HG03558 (cell line): ENCODE data around the gene C1QTNF5.

Experiments used
- ATAC-seq: cut with Tn5 transposase; IDR thresholded peaks from one replicate; pipeline ENCODE4 v1.9.1; 2021; ENCODE audit warnings: moderate number of reproducible peaks; ENCODE audit not compliant: unreplicated experiment; ENCODE audit errors: extremely low read depth

The C1QTNF5 gene

DNA sequence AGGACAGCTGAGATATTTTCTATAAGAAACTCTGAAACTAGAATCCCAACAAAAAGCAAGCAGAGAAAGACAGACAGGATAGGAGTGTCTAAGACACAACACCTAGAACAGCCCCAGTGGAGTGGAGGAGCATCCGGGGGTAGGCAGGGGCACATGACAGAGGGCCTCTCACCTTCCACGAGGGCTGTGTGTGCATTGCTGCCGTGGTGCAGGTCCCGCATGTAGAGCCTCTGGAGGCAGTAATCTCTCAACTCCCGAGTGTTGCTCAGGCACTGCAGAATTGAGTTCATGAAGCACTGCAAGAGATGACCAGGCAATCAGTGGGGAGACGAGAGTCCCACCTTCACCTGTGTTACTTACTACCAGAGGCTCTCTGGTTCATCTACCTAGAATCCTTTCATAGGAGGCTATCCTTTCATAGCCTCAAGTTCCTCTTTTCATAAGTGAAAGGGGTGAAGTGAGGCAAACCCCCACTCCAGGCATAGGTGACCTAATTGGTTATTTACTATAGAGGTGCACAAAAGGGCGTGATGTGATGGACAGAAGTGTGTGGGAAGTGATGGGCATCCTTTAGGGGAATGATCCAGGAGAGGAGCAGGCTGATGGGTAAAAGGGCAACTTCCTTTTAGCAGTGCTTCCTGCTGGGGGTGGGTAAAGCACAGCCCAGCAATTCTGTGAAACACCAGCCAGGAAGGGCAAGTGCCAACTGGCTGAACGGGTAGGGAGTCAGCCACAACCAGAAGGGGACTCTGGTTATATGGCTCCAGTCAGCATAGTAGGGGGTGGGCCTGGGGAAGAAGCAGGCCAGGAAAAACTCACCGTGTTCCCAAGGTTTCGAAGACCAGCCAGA, 18.9 kb upstream of the C1QTNF5 start:
- no peak for ATAC-seq

DNA sequence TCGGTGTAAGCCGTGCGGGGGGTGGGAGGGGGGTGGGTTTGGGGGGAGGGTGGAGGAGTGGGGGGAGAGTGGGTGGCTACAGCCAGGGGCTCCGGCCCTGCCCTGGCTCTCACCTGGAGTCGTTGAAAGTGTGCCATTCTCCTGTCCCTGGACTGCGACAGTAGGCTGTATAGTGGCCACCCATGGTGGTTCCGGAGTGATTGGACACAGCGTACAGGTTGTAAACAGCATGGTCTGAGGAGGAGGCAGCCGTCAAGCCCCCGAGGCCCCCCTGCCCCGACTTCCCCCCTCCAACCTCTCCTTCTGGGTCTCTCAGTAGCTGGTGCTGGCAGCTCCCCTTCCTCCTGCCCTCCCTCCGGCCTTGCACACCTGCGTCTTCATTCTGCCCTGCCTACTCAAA, 16.4 kb upstream of the C1QTNF5 start:
- no peak for ATAC-seq

DNA sequence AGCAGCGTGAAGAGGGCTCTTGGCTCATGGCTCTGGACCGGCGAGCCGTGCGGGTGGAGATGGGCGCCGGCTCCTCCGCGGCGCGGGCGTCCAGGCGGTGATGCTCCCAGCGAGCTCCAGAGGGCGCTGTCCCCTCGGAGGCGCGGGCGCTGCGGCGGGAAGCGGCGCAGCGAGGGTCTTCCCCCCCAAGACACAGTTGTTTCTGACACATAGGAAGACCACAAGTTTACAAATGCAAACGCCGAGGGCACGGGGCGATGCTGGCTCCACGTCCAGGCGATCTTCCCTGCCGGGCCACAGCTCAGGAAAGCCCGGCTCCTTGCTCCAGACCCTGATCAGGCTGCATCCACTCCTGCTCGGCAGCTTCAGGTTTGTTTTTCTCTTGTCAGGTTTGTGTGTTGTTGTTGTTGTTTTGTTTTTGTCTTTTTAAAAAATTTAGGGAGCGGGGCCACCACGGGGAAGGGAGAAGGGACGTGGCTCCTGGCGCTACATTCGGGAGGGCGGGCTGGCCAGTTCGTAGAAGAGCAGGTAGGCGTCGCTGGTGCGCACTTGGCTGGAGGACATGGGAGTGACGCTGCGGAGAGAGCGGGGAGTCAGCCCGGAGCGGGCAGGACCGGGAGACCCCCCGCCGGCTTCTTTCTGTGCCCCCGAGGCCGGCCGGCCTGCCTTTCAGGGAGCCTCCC, 15.8 kb upstream of the C1QTNF5 start:
- ATAC-seq = no peak

DNA sequence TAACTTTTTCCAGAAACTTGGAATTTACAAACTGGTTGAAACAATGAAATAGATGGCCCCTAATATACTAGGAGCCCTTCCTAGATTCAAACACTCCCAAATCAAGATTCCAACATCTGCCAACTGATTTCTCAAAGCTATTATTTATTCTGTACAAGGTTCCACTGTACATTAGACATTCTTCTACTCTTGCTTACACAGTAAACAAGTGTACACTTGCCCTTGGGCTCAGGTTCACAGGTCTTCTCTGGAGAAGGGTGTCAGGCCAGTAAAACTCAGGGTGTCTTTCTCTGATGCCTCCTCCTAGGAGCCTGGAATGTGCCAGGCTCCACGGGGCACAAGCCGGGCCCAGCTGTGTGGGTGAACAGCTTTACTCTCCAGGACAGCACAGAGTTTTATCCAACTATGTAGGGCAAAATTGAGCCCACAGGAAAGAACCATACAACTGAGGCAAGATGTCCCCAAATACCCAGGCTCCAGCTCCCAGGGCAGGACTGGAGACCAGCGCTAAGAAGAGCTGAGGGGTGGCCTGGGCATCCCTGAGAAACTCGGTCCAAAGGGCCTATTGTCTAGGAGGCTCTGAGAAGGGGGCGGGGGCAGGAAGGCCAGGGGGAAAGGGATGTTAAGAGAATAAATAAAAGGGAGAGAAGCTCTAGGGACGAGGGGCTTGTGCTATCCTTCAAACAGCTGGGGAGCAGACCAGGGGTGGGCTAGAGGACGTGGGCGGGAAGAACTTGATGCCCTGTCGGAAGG, 14.6 kb upstream of the C1QTNF5 start:
- ATAC-seq = no peak

DNA sequence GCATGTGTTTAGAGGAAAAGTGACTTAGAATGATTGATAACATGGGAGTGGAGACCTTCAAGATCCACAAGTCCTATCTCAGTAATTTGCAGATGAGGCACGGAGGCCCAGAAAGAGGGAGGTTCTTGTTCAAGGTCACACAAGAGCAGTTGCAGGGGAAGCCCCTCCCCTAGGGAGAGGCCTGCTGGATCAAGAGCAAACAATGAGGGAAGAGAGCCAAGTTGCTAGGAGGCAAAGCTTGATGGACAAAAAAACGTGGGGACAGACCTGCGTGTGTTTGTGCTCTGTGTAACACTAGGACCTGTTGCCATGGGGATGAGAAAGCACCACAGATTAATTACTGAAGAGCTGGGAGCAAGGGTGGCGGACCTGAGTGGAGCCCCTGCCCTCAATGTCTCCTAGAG, 12.2 kb upstream of the C1QTNF5 start:
- no peak for ATAC-seq

DNA sequence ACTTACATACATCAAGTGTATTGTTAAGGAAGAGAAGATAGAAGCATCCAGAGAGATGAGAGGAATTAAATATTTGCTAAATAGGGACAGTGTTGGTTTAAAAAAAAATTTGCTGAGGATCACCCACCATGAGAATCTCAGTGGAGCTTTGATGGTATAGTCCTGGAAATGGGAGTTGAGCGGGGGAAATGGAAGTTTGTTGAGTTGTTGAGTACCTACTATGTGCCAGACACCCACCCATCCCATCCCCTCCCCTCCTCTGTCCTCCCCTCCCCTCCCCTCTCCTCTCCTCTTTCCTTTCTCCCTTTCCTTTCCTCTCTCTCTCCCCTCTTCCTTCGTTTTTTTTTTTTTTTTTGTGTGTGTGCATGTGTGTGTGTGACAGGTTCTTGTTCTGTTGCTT, 10.5 kb upstream of the C1QTNF5 start:
- ATAC-seq = no peak

DNA sequence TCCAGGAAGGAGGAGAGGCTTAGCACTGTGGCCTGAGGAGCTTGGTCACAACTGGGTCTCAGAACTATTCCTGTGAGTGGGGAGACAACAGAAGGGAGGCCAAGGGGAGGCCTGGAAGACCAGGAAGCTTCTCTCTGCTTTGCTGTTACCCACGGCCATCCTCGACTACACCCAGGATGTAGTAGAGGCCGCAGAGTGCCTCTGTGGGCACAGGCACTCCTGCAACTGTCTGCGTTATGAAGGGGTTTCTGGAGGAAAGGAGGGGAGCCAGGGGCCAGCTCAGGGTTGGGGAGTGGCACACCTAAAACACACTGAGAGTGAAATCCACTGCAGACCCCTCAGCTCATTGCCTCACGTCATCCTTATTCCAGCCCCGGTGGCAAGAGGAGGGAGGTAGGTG, 9.6 kb upstream of the C1QTNF5 start:
- no peak for ATAC-seq

DNA sequence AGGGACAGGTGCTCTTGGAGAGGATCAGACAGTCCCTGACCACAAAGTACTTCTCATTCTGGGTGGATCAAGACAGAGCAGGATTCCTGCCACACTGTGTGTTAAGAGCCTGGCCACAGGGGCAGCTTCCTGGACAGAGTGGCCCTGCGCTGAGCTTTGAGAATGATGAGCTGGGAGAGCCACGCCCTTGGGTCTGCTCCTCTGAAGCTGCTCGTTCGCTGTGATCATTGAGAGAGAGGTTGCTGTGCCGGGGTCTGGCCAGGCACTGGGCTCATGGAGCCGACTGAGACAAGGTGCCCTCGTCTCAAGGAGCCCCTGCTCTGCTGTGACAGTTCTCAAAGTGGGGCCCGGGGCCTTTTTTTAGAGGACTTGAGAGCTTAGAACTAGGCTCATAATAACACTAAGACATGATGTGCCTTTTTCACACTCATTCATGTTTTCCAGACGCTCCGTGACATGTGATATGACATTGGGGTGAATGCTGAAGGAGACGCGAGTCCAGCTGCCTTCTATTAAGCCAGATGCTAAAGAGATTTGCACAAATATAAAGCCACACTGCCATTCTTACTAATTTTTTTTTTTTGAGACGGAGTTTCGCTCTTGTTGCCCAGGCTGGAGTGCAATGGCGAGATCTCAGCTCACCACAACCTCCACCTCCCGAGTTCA, 7.4 kb upstream of the C1QTNF5 start:
- no peak for ATAC-seq

DNA sequence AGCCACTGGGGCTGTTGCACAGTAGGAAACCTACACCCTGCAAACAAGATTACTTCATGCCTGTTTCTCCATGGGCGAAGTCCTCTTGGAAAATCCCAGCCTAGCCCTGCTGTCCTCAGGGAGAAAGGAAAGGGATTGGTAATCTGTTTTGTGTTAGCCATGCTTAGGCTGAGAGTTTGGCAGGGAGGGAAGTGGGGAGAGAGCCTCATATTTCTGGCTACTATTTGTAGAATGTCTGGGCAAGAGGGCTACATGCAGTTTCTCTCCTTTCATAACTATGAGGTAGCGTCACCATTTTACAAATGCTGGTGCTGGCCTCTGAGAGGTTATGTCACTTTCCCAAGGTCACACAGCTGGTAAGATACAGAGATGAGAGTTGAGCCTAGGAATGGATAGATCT, 6.6 kb upstream of the C1QTNF5 start:
- no peak for ATAC-seq

DNA sequence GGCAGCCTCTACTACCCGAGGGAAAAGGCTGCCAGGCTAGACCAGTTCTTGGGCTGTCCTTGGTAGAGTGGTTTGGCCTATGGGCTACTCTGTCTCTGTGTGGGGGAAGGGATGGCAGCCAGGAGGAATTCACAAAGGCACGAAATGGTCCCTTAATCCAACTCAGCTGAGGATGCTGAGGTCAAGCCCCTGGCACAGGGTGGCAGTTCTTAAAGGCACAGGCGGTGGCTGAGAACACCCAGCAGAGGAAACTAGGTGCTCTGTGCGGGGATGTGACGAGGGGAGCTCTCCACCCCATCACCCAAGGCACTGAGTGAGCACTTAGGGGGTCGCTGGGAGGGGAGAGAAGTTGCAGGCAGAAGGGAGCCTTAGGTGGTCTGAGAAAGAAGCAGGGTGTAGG, 5.9 kb upstream of the C1QTNF5 start, which contains the start of gene MFRP:
Gene MFRP, minus strand, starts transcription at position 101 of the 400 bp plus-strand sequence. CDS start 192 bp downstream, outside the sequence.
- ATAC-seq = no peak

DNA sequence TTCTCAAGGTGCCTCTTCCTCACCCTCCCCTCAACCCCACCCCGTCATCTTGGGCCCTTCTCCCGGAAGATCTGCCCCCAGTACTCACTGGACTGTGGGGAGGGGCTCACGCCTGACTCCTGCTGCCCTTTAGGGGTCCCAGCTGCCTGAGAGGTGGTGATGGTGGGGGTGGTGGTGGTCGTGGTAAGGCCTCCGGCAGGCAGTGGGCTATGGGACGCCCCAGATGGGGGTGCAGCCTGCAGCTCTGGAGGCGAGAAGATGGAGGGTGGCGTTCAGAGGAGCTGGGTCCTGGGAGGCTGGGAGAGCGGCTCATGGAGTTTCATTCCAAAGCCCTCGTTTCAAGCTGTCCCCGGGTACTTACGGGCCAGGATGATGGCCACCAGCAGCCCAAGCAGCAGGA, 5.0 kb upstream of the C1QTNF5 start:
- no peak for ATAC-seq

DNA sequence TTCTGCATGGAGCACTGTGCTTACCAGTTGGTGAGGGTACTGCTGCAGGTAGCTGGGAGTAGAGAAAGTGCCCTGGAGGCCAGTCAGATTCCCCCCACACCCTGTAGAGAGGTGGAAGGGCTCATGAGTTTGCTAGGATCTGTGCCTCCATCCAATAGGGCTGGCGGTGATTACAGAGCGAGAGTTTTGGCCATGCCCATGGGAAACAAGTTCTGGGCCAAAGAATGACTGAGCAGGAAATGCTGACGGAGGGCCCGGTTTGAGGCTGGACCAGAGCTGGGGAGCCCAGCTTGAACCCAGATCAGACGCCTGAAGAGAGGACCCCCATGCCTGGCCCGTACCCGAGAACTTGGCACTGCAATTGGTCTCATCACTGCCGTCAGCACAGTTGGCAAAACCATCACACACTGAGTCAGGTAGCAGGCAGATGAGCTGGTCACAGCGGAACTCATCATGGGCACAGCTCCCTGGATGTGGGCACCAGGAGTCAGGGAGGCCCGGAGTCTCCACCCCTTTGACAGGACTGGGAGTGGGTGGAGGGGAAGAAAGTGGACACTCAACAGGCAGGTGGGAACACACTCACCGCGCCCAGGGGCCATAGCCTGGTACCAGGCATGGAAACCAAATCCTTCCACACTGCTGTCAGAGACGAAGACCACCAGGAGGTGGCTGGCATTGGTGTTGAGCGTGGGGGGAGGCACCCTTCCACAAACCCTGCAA, 3.8 kb upstream of the C1QTNF5 start:
- no peak for ATAC-seq

DNA sequence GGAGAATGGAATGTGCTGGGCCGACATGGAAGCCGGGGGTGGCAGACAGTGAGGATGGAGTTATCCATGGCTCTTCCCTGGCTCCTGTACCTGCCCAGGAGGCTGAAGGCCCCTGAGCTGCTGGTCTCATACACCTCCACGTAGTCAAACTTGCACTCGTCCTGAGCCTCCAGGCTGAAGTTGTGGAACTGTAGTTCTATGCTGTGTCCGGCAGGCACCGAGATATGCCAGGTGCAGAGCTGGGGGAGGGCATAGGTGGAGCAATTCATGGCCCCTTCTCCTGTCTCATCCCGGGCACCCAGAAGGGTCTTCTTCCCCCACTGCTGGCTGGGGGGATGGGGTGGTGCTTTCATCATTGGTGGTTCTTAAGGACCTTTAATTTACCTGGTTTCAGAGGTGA, 3.0 kb upstream of the C1QTNF5 start:
- ATAC-seq = no peak

DNA sequence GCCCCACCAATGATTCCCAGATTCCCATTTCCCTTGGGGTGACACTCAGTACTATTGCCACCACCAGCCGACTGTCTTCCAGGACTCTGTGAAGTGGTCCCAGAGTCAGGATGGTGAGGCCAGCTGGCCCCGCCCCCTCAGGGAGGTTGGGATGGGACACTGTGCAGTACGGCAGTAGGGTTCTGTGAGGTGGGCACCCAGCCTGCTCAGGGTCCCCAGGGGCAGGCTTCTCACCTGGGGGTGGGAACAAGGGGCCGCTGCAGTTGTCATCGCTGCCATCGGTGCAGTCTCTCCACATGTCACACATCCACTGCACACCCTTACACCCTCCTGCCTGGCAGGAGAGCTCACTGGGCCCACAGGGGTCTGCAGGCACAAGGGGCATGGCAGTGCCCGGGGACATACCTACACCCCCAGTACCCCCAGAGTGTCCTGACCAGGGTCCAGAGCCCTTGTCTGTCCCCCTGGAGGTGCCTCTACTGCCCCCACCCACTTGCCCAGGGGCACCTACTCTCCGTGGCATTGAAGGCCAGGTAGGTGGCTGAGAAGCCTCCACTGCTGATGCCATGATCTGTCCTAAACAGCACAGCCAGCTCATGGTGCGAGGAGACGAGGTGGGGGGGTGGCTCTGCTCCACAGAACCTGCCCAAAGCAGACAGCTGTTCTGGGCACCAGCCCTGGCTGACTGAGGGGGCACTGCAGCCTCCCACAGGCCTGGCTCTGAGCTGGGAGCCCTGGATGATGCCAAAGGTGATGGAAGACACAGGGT, 1.9 kb upstream of the C1QTNF5 start:
- no peak for ATAC-seq

DNA sequence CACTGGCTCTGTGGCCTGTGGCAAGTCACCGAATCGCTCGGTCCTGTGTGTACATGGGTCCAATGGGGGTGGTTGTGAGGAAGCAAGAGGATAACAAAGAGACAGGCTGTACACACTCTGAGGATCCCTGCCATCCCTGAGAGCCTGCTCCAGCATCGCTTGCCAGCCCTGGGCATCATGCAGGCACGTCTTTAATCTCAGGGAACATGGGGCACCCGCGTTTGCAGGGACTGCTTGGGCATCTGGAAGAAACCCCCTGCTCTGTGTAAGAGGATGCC, 1.3 kb upstream of the C1QTNF5 start:
- no peak for ATAC-seq

DNA sequence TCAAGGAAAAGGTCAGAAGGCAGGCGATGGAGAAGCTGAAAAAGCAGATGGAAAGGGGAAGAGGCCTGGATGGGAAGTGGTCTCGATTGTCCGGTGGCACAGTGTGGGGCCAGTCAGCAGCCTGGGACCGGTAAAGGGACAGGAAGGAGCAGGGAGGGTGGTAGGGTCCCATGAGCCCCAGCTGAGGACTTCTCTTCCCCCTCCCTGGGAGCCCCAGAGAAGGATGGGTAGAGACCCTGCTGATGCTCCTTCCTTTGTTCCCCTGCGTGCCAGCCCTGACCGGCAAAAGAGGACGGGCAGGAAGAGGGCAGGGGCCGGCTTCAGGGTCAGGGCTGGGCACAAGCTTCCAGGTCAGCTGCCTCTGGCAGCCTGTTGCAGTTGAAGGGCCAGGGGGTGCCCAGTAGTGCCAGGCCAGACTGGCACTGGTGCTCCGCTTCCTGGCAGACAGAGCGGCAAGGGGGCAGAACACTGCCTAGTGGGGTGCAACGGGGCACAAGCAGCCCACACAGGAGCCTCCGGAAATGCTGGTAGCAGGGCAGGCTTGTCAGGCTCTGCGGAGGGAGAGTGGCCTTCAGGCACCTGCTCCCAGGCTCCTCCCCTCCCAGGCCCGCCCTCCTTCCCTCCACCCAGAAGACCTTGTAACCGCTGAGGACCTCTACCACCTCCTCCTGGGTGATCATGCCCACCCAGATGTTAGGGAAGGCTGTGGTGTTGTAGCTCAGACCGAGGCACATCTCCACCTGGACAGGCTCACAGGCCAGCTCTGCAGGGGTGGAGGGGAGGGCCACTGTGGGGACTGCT, 739 bp upstream of the C1QTNF5 start:
- no peak for ATAC-seq

DNA sequence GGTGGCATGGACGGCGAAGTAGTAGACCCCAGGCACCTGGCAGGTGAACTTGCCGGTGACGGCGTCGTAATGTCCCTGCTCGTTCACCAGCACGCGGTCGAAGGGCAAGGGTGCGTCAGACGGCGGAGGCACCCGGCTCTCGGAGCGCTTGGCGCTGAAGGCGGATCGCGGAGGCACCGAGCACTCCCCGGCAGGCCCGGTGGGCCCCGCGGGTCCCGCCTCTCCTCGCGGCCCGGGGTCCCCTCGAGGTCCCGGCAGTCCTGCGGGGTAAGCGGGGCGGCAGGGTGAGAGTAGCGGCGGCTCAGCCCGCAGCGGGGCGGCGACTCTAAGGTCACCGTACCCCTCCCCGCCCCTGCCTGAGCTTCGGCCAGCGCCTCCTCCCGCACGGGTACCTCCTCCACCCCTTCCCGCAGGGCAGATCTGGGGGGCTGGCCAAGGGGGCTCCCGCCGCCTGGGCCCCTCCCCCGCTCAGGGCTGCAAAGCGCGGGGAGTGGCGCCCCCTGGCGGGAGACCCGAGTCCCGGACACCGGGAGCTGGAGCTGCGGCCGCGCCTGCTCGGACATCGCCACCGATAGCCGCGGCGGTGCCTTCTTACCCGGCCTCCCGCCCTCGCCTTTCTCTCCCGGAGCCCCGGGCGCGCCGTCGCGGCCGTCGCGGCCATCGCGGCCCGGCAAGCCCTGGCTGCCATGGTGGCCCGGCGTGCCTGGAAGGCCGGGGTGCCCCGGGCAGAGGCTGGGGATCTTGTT, 921 bp downstream of the C1QTNF5 start:
- no peak for ATAC-seq
